Activated CD4-positive, alpha-beta T cell treated with anti-CD3 and anti-CD28 coated beads, Interleukin-2, amount 50 U/mL, for 1 hour (primary cell): ENCODE data around the gene VTN.
A peak's percentile ranks its signal among the peaks of the same experiment; 100 is the strongest.

ENCODE experiments used
- DNase-seq: peaks from one replicate; pipeline ENCODE4 v3.0.0-alpha.2; 2020

VTN gene

GRCh38 chr17:28394337-28395116 is 24.4 kb upstream of the VTN start:
- no peak for DNase-seq

GRCh38 chr17:28392491-28392890 is 22.4 kb upstream of the VTN start:
- no peak for DNase-seq

GRCh38 chr17:28391401-28391800 is 21.3 kb upstream of the VTN start:
- DNase-seq = no peak

DNA sequence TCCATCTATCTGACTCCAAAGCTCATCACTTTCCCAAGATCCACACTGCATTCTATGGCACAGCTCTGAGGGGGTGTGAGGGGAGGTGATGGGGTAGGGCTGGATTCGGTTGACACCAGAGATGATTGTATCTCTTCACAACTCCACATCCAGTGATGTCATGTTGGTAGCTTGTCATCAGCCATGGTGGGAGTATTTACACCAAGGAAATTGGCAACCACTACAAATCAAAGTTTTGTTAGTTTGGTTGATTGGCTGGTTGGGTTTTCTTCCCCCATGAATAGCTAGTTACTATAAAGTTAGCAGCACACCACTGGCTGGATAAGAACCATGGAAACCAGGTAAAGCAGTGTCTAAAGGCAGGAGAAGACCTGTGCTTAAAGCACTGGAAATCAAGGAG is 20.9 kb upstream of the VTN start:
- no peak for DNase-seq

DNA sequence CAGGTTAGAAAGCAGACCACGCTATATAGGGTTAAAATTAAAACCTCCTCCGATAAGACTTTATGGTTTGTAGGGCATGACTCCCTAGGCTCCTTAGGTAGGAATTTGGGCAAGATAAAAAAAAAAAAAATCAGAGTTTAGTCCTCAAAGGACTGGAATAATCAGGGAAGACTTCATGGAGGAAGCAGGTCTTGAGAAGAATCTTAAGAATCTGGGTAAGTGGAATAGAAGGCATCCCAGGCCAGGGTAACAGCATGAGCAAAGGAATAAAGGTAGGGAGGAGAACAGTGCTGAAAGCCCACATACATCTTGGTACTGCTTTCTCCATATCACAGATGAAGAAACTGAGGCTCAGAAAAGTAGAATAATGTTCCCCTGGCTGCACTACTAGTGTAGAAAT is 20.5 kb upstream of the VTN start:
- no peak for DNase-seq

- DNase-seq = no peak
Observed at GRCh38 chr17:28390141-28390540, 20.0 kb upstream of the VTN start.

GRCh38 chr17:28388106-28388505 is 18.0 kb upstream of the VTN start:
- no peak for DNase-seq

DNA sequence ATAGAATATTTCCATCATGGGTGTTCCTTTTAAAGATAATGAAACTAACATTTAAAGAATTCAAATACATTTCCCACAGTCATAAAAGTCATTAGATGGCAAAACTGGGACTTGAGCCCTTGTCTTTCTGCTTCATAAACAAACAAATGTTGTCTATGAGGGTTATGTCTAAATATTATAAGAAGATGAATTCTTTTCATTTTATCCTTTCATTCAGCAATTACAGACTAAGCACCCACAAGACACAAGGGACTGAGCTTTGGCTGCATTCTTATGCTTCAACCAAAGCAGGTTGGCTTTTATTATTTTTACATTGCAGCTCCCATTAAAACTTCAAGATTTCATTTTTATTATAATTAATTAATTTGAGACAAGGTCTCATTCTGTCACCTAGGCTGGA is 16.3 kb upstream of the VTN start:
- DNase-seq = no peak

- no peak for DNase-seq
Observed at GRCh38 chr17:28385406-28385805, 15.3 kb upstream of the VTN start.

DNA sequence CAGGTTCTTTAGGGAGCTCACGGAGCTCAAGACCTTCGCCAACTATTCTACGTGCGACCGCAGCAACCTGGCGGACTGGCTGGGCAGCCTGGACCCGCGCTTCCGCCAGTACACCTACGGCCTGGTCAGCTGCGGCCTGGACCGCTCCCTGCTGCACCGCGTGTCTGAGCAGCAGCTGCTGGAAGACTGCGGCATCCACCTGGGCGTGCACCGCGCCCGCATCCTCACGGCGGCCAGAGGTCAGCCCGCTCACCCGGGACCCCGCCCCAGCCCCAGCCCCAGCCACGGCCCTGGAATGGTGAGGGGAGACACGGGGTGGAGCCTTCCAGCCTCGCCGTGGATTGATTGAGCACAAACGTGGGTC is 14.9 kb upstream of the VTN start:
- DNase-seq = no peak

DNA sequence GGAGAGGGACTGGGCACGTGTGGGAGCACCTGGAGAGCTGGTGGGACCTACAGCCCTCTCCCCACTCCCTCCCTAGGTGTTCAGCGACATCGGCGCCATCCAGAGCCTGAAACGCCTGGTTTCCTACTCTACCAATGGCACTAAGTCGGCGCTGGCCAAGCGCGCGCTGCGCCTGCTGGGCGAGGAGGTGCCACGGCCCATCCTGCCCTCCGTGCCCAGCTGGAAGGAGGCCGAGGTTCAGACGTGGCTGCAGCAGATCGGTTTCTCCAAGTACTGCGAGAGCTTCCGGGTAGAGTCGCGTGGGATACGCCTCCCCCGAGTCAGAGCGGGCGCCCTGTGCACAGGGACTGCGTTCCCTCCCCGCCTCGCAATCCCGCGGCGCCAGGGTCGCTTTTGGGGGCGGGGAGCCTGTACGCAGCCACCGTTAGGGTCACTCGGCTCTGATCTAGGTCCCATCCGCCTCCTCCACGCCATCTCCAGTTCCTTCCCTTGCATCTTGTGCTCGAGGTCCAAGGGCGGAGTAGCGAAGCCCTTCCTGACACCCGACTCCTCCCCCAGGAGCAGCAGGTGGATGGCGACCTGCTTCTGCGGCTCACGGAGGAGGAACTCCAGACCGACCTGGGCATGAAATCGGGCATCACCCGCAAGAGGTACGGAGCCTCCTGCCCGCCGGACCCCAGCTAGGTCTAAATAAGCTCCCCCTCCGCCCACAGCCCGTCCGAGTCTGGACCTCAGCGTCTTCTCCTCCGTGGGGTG is 14.4 kb upstream of the VTN start:
- DNase-seq = peak; percentile 56

DNA sequence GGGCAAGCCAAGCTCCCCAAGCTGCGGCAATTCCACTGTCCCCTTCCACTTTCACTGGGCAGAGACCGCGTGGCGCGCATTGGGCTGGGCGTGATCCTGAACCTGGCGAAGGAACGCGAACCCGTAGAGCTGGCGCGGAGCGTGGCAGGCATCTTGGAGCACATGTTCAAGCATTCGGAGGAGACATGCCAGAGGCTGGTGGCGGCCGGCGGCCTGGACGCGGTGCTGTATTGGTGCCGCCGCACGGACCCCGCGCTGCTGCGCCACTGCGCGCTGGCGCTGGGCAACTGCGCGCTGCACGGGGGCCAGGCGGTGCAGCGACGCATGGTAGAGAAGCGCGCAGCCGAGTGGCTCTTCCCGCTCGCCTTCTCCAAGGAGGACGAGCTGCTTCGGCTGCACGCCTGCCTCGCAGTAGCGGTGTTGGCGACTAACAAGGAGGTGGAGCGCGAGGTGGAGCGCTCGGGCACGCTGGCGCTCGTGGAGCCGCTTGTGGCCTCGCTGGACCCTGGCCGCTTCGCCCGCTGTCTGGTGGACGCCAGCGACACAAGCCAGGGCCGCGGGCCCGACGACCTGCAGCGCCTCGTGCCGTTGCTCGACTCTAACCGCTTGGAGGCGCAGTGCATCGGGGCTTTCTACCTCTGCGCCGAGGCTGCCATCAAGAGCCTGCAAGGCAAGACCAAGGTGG is 11.2 kb upstream of the VTN start:
- peak; percentile 9 for DNase-seq

DNA sequence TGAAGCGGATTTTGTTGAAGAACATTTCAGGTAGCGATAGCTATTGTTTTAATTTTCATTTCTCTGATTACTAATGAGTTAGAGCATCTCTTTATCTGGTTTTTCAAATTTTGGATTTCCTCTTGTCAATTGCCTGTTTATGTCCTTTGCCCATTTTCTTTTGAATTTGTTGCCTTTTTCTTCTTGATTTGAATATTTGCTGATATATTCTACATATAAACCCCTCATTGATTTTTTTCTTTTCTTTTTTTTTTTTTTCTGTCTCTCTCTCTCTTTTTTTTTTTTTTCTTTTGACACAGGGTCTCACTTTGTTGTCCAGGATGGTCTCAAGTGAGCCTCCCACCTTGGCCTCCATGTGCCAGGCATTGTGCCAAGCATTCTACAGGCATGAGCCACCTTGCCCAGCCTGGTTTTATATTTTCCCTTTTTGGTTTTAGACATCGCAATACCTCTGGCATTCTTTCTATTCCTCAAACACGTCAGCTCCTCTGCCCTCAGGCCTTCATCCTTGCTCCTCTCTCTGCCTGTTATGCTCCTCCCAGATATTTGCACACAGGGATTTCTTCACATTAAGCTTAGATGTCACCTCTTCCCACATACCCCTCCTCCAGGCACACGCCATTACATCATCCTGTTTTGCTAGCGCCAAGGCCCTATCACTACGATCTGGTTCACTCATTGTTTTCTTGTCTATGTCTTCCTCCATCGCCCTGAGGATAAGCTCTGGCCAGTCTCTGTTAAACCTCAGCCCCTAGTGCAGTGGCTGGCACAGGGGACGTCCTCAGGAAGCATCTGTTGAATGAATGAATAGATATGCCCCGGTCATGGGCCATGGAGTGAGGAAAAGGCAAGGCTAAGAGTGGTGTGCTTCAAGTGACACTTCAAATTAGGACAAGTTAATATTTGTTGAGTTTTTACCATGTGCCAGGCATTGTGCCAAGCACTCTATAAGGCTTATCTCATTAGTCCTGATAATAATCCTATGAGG is 10.0 kb upstream of the VTN start:
- DNase-seq = no peak

- no peak for DNase-seq
Observed at GRCh38 chr17:28372945-28373274, 2.8 kb upstream of the VTN start.

DNA sequence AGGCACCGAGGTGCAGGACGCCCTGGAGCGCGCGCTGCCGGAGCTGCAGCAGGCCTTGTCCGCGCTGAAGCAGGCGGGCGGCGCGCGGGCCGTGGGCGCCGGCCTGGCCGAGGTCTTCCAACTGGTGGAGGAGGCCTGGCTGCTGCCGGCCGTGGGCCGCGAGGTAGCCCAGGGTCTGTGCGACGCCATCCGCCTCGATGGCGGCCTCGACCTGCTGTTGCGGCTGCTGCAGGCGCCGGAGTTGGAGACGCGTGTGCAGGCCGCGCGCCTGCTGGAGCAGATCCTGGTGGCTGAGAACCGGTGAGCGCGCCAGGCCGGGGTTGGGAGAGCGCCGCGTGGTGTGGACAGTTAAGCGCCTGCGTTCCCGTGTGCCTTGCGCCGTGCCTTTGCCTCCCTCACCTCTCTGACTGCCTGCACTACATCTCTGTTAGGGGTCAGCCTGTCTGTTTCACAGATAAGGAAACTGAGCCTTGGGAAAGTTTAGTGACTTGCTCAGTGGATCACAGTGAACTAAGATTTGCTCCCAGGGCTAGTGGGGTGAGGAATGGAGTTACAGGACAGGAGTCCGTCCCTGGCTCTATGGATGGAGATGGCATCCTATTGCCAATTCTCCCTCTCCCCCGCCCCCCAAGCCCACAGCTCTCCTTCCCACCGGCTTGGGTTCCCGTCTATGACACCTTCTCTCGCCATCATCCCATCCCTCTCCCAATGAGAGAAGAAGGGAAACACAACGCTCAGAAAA is 2.3 kb upstream of the VTN start:
- DNase-seq = peak; percentile 18

GRCh38 chr17:28371245-28372202 is 1.4 kb upstream of the VTN start, which contains the start of gene SARM1:
TSS of gene SARM1 (plus strand) at chr17:28371694. CDS start at chr17:28372033, 339 bp downstream.
- peak; percentile 71 for DNase-seq

GRCh38 chr17:28370744-28371103 is 617 bp upstream of the VTN start:
- no peak for DNase-seq

GRCh38 chr17:28369684-28370034 is 448 bp downstream of the VTN start:
- DNase-seq = peak; percentile 8

DNA sequence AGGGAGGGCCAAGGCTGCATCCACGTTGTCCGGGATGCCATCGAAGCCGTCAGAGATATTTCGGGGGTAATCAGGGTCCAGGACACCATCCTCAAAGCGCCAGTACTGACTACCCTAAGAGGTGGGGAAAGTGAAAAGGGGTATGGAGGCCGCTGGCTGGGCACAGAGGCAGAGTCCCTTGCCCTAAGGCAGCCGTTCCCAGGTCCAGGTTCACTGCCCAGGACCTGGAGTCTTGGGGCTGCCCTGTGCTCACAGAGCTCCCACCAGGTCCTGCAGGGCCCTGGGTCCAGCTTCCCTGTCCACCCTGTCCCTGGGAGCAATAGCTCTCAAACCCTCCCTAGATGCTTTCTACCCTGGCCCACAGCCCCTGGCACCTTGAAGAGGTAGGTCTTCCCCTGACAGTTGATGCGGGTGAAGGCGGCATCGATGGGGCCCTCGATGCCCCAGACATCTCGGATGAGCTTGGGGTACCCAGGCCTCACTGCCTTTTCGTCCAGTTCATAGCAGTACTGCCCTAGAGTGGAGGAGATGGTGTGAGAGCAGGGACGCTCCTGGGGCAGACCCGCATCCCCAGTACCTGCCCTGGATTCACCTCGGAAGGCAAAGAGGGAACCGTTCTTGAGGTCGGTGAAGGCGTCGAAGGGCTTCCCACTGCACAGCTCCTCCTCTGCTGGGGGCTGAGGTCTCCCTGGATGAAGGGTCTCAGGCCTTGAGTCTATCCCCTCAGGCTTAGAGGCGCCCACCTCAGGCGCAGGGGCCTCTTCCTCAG is 1.0 kb downstream of the VTN start:
- DNase-seq = no peak

DNA sequence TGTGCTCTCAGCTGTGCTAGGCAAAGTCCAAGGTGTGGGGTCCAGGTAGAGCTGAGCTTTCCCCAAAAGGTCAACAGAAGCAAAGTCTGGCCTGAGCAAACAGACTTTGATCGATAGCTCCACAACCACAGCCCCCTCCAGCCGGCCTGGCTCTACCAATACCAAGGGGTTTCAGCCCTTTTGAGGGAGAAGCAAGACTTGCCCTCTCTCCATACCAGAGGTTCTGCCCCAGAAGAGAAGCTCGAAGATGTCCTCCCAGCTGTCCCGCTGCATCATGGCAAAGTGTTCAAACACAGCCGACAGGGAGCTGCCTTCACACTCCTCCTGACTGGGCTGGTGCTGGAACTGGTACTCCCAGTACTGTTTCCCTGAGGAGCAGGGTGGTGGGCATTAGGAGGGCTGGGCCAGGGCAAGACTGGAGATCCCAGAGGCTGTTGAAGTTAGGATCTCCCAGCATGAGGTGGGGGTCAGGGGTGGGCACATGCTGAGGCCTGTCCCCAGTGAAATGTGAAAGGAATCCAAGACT is 1.7 kb downstream of the VTN start:
- no peak for DNase-seq
